H9 (cell line): ENCODE results near the gene MNAT1. TPM values are rescaled to one million over a fixed set of nuclear protein-coding genes. Genes with fewer than 3 reads are reported as not detected.

ENCODE experiments used
- DNase-seq: peaks from one replicate; pipeline ENCODE4 v3.0.0-alpha.2; 2017
- H2AFZ ChIP-seq: one replicate; pipeline ENCODE4 v1.6.1; 2013; ENCODE audit warnings: mild to moderate bottlenecking, low read length, control low read depth, moderate library complexity
- H2AK5ac ChIP-seq: 2 replicates; pipeline ENCODE4 v1.6.1; 2013; ENCODE audit warnings: low read length, control low read depth, mixed read lengths; ENCODE audit not compliant: insufficient read length
- H2BK120ac ChIP-seq: one replicate; pipeline ENCODE4 v1.6.1; 2013; ENCODE audit warnings: low read depth, mild to moderate bottlenecking, low read length, control low read depth, inconsistent platforms; ENCODE audit not compliant: poor library complexity, severe bottlenecking
- H2BK12ac ChIP-seq: 2 replicates; pipeline ENCODE4 v1.6.1; 2013; ENCODE audit warnings: low read length, control low read depth, mixed read lengths, low read depth; ENCODE audit not compliant: insufficient read length
- H2BK15ac ChIP-seq: 2 replicates; pipeline ENCODE4 v1.6.1; 2013; ENCODE audit warnings: low read depth, low read length, control low read depth
- H2BK20ac ChIP-seq: one replicate; pipeline ENCODE4 v1.6.1; 2013; ENCODE audit warnings: low read depth, mild to moderate bottlenecking, low read length, control low read depth, inconsistent platforms; ENCODE audit not compliant: poor library complexity, severe bottlenecking
- H2BK5ac ChIP-seq: 2 replicates; pipeline ENCODE4 v1.6.1; 2013; ENCODE audit warnings: low read length, control low read depth, mixed read lengths; ENCODE audit not compliant: insufficient read length
- H3K14ac ChIP-seq: 2 replicates; pipeline ENCODE4 v1.6.1; 2013; ENCODE audit warnings: low read length, control low read depth; ENCODE audit not compliant: insufficient read depth
- H3K18ac ChIP-seq: 2 replicates; pipeline ENCODE4 v1.6.1; 2013; ENCODE audit warnings: low read depth, mild to moderate bottlenecking, mixed read lengths, low read length, control low read depth; ENCODE audit not compliant: insufficient read length
- H3K23ac ChIP-seq: 2 replicates; pipeline ENCODE4 v1.6.1; 2013; ENCODE audit warnings: low read length, control low read depth, mixed read lengths, low read depth; ENCODE audit not compliant: insufficient read length
- H3K23me2 ChIP-seq: 2 replicates; pipeline ENCODE4 v1.6.1; 2013; ENCODE audit warnings: low read depth, mild to moderate bottlenecking, mixed read lengths, low read length, control low read depth; ENCODE audit not compliant: insufficient read length, poor library complexity, severe bottlenecking
- H3K27ac ChIP-seq: 2 replicates; pipeline ENCODE4 v1.5.1; 2013; ENCODE audit warnings: low read length, control low read depth, mixed read lengths, low read depth; ENCODE audit not compliant: insufficient read length
- H3K27me3 ChIP-seq: 2 replicates; pipeline ENCODE4 v1.6.1; 2013; ENCODE audit warnings: low read length, control low read depth, inconsistent platforms; ENCODE audit not compliant: insufficient read depth
- H3K4ac ChIP-seq: 2 replicates; pipeline ENCODE4 v1.6.1; 2013; ENCODE audit warnings: low read depth, mild to moderate bottlenecking, control low read depth, inconsistent platforms, low read length, moderate library complexity
- H3K4me1 ChIP-seq: 2 replicates; pipeline ENCODE4 v1.6.1; 2013; ENCODE audit warnings: low read length, control low read depth, inconsistent platforms; ENCODE audit not compliant: insufficient read depth
- H3K4me2 ChIP-seq: 2 replicates; pipeline ENCODE4 v1.6.1; 2013; ENCODE audit warnings: low read length, control low read depth, mixed read lengths; ENCODE audit not compliant: insufficient read length, insufficient read depth
- H3K56ac ChIP-seq: 2 replicates; pipeline ENCODE4 v1.6.1; 2013; ENCODE audit warnings: low read depth, mild to moderate bottlenecking, mixed read lengths, low read length, control low read depth; ENCODE audit not compliant: insufficient read length
- H3K79me1 ChIP-seq: 2 replicates; pipeline ENCODE4 v1.6.1; 2013; ENCODE audit warnings: low read depth, mild to moderate bottlenecking, moderate library complexity, low read length, control low read depth, inconsistent platforms; ENCODE audit not compliant: insufficient read depth, poor library complexity, severe bottlenecking
- H3K79me2 ChIP-seq: 2 replicates; pipeline ENCODE4 v1.6.1; 2013; ENCODE audit warnings: low read length, control low read depth, inconsistent platforms; ENCODE audit not compliant: insufficient read depth
- H3K9ac ChIP-seq: 2 replicates; pipeline ENCODE4 v1.6.1; 2013; ENCODE audit warnings: low read length, control low read depth, mixed read lengths; ENCODE audit not compliant: insufficient read length; ENCODE audit errors: extremely low read depth
- H3K9me3 ChIP-seq: one replicate; pipeline ENCODE4 v1.6.1; 2013; ENCODE audit warnings: low read depth, low read length, inconsistent platforms; ENCODE audit not compliant: control insufficient read depth
- H3T11ph ChIP-seq: one replicate; pipeline ENCODE4 v1.6.1; 2013; ENCODE audit warnings: mild to moderate bottlenecking, low read length, control low read depth, inconsistent platforms
- H4K20me1 ChIP-seq: one replicate; pipeline ENCODE4 v1.6.1; 2013; ENCODE audit not compliant: control insufficient read depth, insufficient read length, insufficient read depth
- H4K5ac ChIP-seq: 2 replicates; pipeline ENCODE4 v1.6.1; 2013; ENCODE audit warnings: low read depth, mild to moderate bottlenecking, mixed read lengths, low read length, control low read depth; ENCODE audit not compliant: insufficient read length
- H4K8ac ChIP-seq: replicated peaks from 2 replicates; pipeline ENCODE4 v1.6.1; 2013; ENCODE audit warnings: low read length, control low read depth, mixed read lengths, low read depth; ENCODE audit not compliant: insufficient read length
- H4K91ac ChIP-seq: 2 replicates; pipeline ENCODE4 v1.6.1; 2013; ENCODE audit warnings: low read depth, mild to moderate bottlenecking, moderate library complexity, mixed read lengths, low read length, control low read depth; ENCODE audit not compliant: insufficient read length
- H3K27ac Mint-ChIP-seq, 3 experiments: 2 replicates in 2 of 3; 3 replicates in 1 of 3; pipeline ENCODE4 v1.8.0; 2020 to 2021; ENCODE audit warnings: mixed read lengths in 3 of 3, mild to moderate bottlenecking in 1 of 3, moderate library complexity in 1 of 3
- H3K27me3 Mint-ChIP-seq: 2 replicates; pipeline ENCODE4 v1.8.0; 2021; ENCODE audit warnings: low read depth, mild to moderate bottlenecking, moderate library complexity, mixed read lengths
- H3K36me3 Mint-ChIP-seq, 3 experiments: 2 replicates in 2 of 3; 3 replicates in 1 of 3; pipeline ENCODE4 v1.8.0; 2020 to 2021; ENCODE audit warnings: low read depth in 3 of 3, mixed read lengths in 3 of 3; ENCODE audit not compliant: insufficient read depth in 1 of 3
- H3K4me1 Mint-ChIP-seq, 2 experiments: 2 replicates each; pipeline ENCODE4 v1.8.0; 2020; ENCODE audit warnings: mixed read lengths in 2 of 2
- H3K4me3 Mint-ChIP-seq, 2 experiments: 2 replicates in 1 of 2; 3 replicates in 1 of 2; pipeline ENCODE4 v1.8.0; 2020 to 2021; ENCODE audit warnings: mild to moderate bottlenecking in 2 of 2, mixed read lengths in 2 of 2, moderate library complexity in 1 of 2
- H3K9me3 Mint-ChIP-seq, 2 experiments: 2 replicates in 1 of 2; 3 replicates in 1 of 2; pipeline ENCODE4 v1.8.0; 2020; ENCODE audit warnings: mild to moderate bottlenecking in 2 of 2, mixed read lengths in 2 of 2, moderate library complexity in 1 of 2
- CTCF ChIP-seq: fragments of 200-600 bp; sonication (generic); conservative IDR thresholded peaks from 3 replicates; pipeline ENCODE4 v1.8.0; 2021; ENCODE audit warnings: antibody characterized with exemption, mild to moderate bottlenecking
- total RNA-seq: library from RNA; stranded (reverse); gene quantifications from 2 replicates; pipeline ENCODE4 v1.2.1, GENCODE V29; 2021

The MNAT1 gene
- total RNA-seq, 1 experiment from 2014 or later, result 43.1 TPM

- peaks cover 4 to 20% (median 15%) of the 10 kb centered on the region in 3 experiments; a peak in 6 of 7 replicates for H3K36me3 Mint-ChIP-seq
- no peaks in the 10 kb centered on the region for H3K4me1 ChIP-seq
- H4K8ac ChIP-seq, result no peak overlapping the region
- no peak overlapping the region for H3K18ac ChIP-seq
- no peak overlapping the region for H2BK20ac ChIP-seq
- no peak overlapping the region for H3K4me2 ChIP-seq
- no peak overlapping the region for H2BK12ac ChIP-seq
- no peak for TF ChIP-seq CTCF
- no peak overlapping the region for H2BK120ac ChIP-seq
- no peaks in the 10 kb centered on the region for H3K4me1 Mint-ChIP-seq
- no peak overlapping the region for H4K5ac ChIP-seq
- no peaks in the 10 kb centered on the region for H3K23me2 ChIP-seq
- no peak overlapping the region for H2AK5ac ChIP-seq
- H3K27me3 Mint-ChIP-seq, result no peaks in the 10 kb centered on the region; the same call in 1 of the 2 replicates
- peaks cover 3% of the 10 kb centered on the region in 2 experiments for H3K9me3 Mint-ChIP-seq
- no peaks in the 10 kb centered on the region for H4K20me1 ChIP-seq
- H4K91ac ChIP-seq, result no peak overlapping the region
- no peak overlapping the region for H3K27ac Mint-ChIP-seq
- H3K9me3 ChIP-seq, result no peaks in the 10 kb centered on the region
- H3K23ac ChIP-seq, result no peak overlapping the region
- no peak overlapping the region for H2AFZ ChIP-seq
- H2BK5ac ChIP-seq, result no peak overlapping the region
- DNase-seq, result no peak
- H3K9ac ChIP-seq, result no peak overlapping the region
- H3K4ac ChIP-seq, result no peak overlapping the region
- H3K4me3 Mint-ChIP-seq, result no peak overlapping the region
- no peak overlapping the region for H3T11ph ChIP-seq
- no peaks in the 10 kb centered on the region for H3K79me1 ChIP-seq
- no peak overlapping the region for H2BK15ac ChIP-seq
- no peaks in the 10 kb centered on the region for H3K79me2 ChIP-seq
- H3K27me3 ChIP-seq, result no peaks in the 10 kb centered on the region
- H3K27ac ChIP-seq, result no peak overlapping the region
- H3K14ac ChIP-seq, result no peak overlapping the region
- H3K56ac ChIP-seq, result no peak overlapping the region
Measured at GRCh38 chr14:60878536-60878935, 144.0 kb downstream of the MNAT1 start.
